ENCODE data around the gene AARS2.

Gene AARS2

DNA sequence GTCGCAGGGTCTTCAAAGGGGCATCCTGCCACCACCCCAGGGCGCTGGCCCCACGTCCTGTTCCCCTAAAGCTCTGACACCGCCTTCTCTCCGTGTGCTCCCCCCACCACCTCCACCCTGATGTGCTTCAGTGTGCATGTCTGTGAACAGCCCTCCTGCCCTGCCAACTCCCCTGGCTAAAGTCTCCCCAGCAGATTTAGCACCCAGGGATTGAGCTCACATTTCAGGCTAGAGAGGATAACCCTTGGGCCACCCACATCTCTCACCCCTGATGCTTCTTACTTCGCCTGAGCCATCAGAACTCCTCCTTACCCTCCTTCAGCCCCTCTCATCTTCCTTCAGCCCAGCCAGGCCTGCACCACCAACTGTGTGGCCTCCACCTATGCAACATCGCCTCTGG is 35.4 kb downstream of the AARS2 start:
- TF ChIP-seq GATA2 (IDR thresholded peaks at IDR 0.05; ENCODE audit: low read depth, low read length) = no peak
- no peak for TF ChIP-seq GATA3 (IDR thresholded peaks at IDR 0.05; ENCODE audit: low read depth, low read length)

DNA sequence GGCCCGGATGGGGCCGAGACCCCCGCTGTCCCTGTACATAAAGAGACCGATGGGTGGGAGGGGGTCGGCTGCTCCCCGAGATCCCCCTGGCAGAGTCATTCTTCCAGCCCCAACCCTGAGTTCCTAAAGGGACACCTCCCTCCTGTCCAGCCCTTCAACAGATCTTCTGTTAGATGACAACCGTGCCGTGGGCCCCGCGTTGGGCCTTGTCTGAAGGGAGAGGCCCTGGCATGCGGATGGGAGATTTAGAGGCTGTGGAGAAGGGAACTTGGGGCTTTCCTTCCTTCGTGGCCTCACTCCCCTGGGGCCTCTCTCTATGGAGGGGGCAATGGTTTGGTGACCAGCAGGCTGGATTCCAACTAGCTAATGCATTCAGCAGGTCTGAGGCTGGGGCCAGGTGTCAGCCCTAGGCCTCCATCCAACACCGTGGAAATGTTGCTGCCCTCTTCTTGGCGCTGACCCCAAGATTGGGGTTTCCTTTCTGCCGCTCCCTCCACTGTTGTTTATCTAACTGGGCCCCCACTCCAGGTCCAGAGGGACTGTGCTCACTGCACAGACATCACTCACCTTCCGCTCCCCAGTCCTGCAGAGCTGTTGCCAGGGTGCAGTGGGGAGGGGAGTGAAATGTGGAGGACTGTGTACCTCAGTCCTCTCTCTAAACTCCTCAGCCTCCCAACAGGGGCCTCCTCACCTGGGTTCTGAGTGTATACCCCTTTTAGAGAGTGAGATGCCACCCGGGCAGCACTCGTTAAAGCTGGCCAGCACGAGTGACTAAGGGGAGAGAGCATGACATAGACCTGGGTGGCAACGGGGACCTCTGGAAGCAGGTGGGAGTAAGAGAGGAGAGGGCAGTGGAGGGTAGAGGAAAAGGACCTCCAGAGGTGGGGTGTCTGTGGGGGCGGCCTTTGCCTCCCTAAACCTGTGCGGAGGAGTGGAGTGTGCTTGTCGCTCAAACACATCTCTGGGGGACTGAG is 36.2 kb downstream of the AARS2 start:
- TF ChIP-seq GATA3 (IDR thresholded peaks at IDR 0.05; ENCODE audit: low read depth, low read length) (no peak), GATA2 (IDR thresholded peaks at IDR 0.05; ENCODE audit: low read depth, low read length) (no peak)

DNA sequence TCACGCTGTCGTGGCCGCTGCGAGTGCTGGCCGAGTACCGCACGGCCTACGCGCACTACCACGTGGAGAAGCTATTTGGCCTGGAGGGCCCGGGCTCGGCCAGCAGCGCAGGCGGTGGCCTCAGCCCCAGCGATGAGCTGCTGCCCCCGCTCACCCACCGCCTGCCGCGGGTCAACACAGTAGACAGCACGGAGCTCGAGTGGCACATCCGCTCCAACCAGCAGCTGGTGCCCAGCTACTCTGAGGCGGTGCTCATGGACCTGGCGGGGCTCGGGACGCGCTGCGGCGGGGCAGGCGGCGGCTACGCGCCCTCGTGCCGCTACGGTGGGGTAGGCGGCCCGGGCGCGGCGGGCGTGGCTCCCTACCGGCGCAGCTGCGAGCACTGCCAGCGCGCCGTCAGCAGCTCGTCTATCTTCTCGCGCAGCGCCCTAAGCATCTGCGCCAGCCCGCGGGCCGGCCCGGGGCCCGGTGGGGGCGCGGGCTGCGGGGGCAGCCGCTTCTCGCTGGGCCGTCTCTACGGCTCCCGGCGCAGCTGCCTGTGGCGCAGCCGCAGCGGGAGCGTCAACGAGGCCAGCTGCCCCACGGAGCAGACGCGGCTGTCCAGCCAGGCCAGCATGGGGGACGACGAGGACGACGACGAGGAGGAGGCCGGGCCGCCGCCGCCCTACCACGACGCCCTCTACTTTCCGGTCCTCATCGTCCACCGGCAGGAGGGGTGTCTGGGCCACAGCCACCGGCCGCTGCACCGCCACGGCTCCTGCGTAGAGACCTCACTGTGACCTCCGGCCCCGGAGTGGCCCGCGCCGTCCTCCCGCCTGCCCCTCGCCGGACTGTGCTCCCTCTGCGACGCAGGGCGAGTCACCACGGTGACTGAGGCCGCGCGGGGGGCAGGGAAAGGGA is 37.1 kb downstream of the AARS2 start:
- no peak for TF ChIP-seq GATA3 (IDR thresholded peaks at IDR 0.05; ENCODE audit: low read depth, low read length)
- no peak for TF ChIP-seq GATA2 (IDR thresholded peaks at IDR 0.05; ENCODE audit: low read depth, low read length)

DNA sequence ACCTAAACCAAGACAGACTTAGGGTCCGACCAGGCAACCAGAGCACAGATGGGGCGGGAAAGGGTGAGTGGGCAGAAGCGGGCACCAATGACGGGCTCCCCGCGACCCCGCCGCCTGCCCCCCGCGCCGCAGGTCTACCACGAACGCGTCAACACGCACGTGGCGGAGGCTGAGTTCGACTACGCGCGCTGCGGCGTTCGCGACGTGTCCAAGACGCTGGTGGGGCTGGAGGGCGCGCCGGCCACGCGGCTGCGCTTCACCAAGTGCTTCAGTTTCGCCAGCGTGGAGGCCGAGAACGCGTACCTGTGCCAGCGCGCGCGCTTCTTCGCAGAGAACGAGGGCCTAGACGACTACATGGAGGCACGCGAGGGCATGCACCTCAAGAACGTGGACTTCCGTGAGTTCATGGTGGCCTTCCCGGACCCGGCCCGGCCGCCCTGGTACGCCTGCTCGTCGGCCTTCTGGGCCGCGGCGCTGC is 37.8 kb downstream of the AARS2 start:
- TF ChIP-seq GATA2 (IDR thresholded peaks at IDR 0.05; ENCODE audit: low read depth, low read length) (no peak), GATA3 (IDR thresholded peaks at IDR 0.05; ENCODE audit: low read depth, low read length) (no peak)

DNA sequence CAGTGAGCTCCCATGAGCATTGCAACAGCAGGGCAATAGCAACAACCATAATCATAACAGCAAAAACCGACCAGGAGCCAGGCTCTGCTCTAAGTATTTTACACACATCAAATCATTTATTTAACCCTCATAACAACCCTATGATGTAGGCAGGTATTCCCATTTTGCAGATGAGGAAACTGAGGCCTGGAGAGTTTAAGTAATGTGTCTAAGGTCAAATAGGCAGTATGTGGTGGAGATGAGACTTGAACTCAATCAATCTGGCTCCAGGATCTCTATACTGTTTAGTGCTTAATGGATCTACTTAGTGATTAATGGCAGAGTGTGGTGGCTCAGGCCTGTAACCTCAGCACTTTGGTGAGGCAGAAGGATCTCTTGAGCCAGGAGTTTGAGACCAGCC is 39.5 kb downstream of the AARS2 start:
- TF ChIP-seq GATA2 (IDR thresholded peaks at IDR 0.05; ENCODE audit: low read depth, low read length) = no peak

DNA sequence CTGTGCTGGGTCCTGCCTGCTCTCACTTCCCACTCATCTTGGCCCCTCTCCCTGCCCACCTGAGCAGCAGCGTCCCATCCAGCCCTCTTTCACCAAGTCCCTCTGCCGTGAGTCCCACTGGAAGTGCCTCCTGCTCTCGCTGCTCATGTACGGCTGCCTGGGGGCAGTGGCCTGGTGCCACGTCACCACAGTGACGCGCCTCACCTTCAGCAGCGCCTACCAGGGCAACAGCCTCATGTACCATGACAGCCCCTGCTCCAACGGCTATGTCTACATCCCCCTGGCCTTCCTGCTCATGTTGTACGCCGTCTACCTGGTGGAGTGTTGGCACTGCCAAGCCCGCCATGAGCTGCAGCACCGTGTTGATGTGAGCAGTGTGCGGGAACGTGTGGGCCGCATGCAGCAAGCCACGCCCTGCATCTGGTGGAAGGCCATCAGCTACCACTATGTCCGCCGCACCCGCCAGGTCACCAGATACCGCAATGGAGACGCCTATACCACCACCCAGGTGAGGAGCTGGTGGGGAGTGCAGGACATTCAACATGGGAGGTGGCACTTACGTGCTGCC is 40.1 kb downstream of the AARS2 start:
- no peak for TF ChIP-seq GATA3 (IDR thresholded peaks at IDR 0.05; ENCODE audit: low read depth, low read length)
- TF ChIP-seq GATA2 (IDR thresholded peaks at IDR 0.05; ENCODE audit: low read depth, low read length) = no peak

DNA sequence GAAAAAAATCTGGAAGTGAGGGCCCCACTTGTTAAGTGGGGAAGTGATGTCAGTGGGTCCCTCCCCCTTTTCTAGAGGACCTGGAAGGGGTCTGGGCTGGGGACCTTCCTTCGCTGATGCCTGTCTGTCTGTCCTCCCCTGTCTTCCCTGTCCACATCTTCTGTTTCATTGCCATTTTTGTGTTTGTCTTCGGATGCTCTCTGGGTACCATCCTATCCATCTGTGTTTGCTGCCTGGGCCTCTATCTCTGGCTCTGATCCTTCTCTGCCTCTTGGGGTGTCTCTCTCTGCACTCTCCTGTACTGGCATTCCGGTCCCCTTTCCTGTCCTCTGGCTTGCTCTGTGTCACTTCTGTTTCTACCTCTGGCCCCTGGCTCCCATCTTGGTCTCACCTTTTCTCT is 40.6 kb downstream of the AARS2 start:
- TF ChIP-seq GATA2 (IDR thresholded peaks at IDR 0.05; ENCODE audit: low read depth, low read length) (no peak), GATA3 (IDR thresholded peaks at IDR 0.05; ENCODE audit: low read depth, low read length) (no peak)

DNA sequence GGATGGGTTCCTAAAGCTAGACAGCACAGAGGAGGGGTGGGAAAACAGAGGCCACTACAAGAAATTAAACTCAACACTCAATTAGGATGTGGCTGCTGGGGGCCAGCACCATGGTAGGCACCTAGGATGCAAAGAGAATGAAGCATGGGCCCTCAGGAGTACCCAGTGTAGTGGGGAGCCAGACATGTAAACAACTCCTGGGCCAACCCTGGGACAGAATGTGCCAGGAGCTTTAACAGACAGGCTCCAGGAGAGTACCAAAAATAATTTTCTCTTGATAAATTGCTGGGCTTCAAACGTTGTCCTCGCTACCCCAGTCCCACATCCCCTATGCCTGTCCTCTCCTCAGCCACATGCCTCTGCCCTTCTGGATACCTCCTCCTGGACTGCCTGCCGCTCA is 41.2 kb downstream of the AARS2 start:
- TF ChIP-seq GATA3 (IDR thresholded peaks at IDR 0.05; ENCODE audit: low read depth, low read length) (no peak), GATA2 (IDR thresholded peaks at IDR 0.05; ENCODE audit: low read depth, low read length) (no peak)

DNA sequence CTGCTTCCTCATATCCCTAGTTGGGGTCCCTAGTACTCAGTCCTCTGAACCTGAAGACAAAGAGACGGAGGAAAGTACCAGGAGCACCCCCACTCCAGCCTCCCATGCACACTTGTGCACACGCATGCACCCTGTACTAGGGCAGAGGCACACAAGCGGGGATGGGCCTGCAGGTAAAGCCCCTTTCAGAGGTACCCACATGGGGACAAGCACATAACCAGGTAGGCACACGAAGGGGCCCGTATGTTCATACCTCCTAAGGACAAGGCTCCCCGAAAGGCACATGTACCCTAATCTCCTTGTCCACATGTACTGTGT is 41.8 kb downstream of the AARS2 start:
- TF ChIP-seq GATA3 (IDR thresholded peaks at IDR 0.05; ENCODE audit: low read depth, low read length) = no peak
- TF ChIP-seq GATA2 (IDR thresholded peaks at IDR 0.05; ENCODE audit: low read depth, low read length) = no peak

DNA sequence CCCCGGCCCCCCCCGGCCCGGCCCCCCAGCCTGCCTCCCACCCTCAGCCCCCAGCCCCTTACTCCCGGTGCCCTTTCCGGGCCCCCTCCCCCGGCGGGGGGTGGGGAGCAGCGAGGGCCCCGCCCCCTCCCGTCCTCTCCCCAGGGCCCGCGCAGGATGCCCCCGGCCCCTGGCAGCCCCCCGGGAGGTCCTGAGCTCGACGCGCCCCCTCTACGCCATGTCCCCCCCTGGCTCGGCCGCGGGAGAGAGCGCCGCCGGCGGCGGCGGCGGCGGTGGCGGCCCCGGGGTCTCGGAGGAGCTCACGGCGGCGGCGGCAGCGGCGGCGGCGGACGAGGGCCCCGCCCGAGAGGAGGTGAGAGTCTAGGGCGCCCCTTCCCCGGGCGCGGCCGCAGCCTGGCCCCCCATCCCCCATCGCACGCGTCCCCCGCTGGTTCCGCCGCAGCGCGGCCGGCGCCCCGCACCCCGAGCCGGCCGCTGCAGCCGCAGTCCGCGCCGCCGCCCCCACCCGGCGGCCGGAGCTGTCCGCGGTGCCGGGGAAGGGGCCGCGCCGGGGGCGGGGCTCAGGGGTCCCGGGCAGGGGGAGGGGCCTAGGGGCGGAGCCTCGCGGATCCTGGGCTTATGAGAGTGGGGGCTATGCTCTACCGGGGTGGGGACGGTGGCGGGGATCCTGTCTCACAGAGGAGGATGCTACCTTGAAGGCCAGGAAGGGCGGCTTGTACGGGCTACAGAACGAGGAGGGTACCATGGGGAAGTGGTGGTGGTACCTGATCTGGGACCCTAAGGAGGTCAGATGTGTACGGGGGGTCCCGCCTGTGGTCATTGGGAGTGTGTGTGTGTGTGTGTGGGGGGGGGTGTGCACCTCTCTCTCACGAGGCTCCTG is 42.4 kb downstream of the AARS2 start:
- no peak for TF ChIP-seq GATA2 (IDR thresholded peaks at IDR 0.05; ENCODE audit: low read depth, low read length)
- TF ChIP-seq GATA3 (IDR thresholded peaks at IDR 0.05; ENCODE audit: low read depth, low read length) = no peak

DNA sequence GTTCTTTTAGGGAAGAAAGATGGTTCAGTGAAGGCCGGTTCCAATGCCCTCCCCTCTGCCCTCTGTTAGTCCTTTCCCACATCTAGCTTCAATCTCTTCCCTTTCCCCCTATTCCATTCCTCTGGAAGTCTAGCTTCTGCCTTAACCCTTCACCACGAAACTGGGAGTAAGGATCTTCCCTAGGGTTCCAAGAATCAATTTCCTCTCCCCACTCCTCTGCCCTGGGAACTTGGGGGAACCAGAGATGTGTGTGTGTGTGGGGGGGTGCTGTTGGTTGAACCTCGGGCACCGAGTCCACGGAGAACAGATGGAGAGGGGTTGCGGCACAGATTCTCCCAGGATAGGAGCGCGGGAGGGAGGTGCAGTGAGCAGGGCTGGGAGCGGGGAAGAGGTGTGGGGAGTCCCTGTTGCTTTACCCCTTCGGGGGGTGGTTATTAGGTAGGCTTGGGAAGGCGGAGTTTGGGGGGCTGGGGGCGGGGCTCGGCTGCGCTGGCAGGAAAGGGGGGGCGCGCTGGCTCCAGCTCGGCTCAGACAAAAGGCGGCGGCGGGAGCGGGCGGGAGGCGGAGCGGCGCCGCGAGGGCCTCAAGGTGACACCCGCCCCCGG is 43.1 kb downstream of the AARS2 start, which contains the start of gene TMEM151B:
TMEM151B (plus strand) TSS at position 530 of the 605 bp plus-strand sequence. CDS start 293 bp downstream, outside the sequence.
- TF ChIP-seq GATA3 (IDR thresholded peaks at IDR 0.05; ENCODE audit: low read depth, low read length) (no peak), GATA2 (IDR thresholded peaks at IDR 0.05; ENCODE audit: low read depth, low read length) (no peak)

DNA sequence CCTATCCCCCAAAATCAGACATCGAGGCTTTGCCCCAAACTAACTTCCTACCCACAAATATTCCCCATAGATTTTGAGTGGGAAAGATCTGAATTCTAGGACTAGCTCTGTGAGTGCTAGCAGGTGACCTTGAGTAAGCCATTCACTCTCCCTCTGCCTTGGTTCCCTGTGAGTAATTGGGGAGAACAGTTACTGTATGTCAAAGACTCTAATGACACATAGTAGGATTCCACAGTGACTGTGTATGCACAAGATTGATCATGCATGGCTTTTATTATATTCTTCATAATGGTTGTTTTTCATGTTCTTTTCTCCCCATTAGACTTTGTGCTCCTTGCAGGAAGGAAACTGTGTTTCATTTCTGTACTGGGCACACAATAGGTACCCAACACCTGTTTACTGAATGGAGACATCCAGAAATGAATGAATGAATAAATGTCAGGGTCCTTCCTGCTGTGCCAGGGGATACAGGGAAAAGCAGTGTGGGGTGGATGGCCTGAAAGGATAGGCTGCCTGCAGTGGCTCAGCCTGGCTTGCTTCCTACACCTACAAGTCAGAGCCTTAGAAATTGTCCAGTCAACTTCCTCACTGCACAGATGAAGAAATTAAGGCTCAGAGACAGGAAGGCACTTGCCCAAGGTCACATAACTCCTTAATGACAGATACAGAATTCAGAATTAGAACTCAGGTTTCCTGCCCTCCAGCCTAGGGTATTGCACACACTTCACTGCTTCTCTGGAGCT is 43.8 kb downstream of the AARS2 start:
- TF ChIP-seq GATA3 (IDR thresholded peaks at IDR 0.05; ENCODE audit: low read depth, low read length) (no peak), GATA2 (IDR thresholded peaks at IDR 0.05; ENCODE audit: low read depth, low read length) (no peak)

Data from SH-SY5Y (cell line).